BE2C (cell line): ENCODE data around the gene ARHGEF11.

ENCODE experiments used
- DNase-seq: peaks from one replicate; pipeline ENCODE4 v3.0.0-alpha.2; 2020
- H3K27me3 ChIP-seq: fragments of 250-450 bp; sonication (Bioruptor Pico); 2 replicates; pipeline ENCODE4 v1.5.1; 2020; ENCODE audit warnings: mild to moderate bottlenecking
- H3K36me3 ChIP-seq: fragments of 250-450 bp; sonication (Bioruptor Pico); 2 replicates; pipeline ENCODE4 v1.5.1; 2020; ENCODE audit warnings: mild to moderate bottlenecking
- H3K4me1 ChIP-seq: fragments of 250-450 bp; sonication (Bioruptor Pico); 2 replicates; pipeline ENCODE4 v1.5.1; 2020
- H3K4me3 ChIP-seq: 2 replicates; pipeline ENCODE4 v1.5.1; 2011; ENCODE audit warnings: low read depth, low read length
- H3K9me3 ChIP-seq: fragments of 250-450 bp; sonication (Bioruptor Pico); 2 replicates; pipeline ENCODE4 v1.5.1; 2020
- TF ChIP-seq, protein P1 (sequence below): IDR thresholded peaks from 2 replicates; pipeline ENCODE4 v1.5.1; 2012; ENCODE audit warnings: mild to moderate bottlenecking, low read depth, low read length

ARHGEF11 gene

GRCh38 chr1:157085421-157085820 is 39.9 kb upstream of the ARHGEF11 start:
- TF ChIP-seq, protein P1, sequence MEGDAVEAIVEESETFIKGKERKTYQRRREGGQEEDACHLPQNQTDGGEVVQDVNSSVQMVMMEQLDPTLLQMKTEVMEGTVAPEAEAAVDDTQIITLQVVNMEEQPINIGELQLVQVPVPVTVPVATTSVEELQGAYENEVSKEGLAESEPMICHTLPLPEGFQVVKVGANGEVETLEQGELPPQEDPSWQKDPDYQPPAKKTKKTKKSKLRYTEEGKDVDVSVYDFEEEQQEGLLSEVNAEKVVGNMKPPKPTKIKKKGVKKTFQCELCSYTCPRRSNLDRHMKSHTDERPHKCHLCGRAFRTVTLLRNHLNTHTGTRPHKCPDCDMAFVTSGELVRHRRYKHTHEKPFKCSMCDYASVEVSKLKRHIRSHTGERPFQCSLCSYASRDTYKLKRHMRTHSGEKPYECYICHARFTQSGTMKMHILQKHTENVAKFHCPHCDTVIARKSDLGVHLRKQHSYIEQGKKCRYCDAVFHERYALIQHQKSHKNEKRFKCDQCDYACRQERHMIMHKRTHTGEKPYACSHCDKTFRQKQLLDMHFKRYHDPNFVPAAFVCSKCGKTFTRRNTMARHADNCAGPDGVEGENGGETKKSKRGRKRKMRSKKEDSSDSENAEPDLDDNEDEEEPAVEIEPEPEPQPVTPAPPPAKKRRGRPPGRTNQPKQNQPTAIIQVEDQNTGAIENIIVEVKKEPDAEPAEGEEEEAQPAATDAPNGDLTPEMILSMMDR, result no peak
- no peak for DNase-seq

GRCh38 chr1:157084720-157085119 is 39.2 kb upstream of the ARHGEF11 start:
- DNase-seq, result no peak
- no peaks in the 10 kb centered on the region for H3K36me3 ChIP-seq
- no peaks in the 10 kb centered on the region for H3K9me3 ChIP-seq
- H3K4me1 ChIP-seq, result no peaks in the 10 kb centered on the region
- TF ChIP-seq, protein P1, result no peak
- no peak overlapping the region for H3K4me3 ChIP-seq
- no peaks in the 10 kb centered on the region for H3K27me3 ChIP-seq

More at GRCh38 chr1:157085421-157085820, 39.9 kb upstream of the ARHGEF11 start:
- Histone ChIP-seq H3K9me3 (no peaks in the 10 kb centered on the region), H3K4me3 (no peak overlapping the region), H3K4me1 (peaks cover 2% of the 10 kb centered on the region; the same call in 1 of the 2 replicates), H3K36me3 (no peaks in the 10 kb centered on the region), H3K27me3 (no peaks in the 10 kb centered on the region)

DNA sequence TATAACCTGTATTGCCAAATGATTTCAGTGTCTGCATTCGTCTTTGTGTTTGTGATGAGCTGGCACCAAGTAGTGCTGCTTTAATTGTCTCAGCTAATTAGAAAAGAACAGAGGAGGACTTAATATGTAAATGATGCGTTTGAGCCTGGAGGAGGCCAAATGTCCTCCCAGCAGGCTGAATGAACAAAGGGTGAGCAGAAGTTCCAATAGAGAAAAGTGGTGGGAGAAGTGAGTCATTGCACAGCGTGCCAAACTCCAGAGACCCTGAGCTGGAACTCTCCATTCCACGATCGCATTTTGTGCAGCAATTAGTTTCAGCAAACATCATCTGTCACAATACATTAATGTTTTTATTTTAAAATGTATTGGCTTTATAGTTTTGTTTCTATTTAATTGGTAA is 36.2 kb upstream of the ARHGEF11 start:
- no peaks in the 10 kb centered on the region for H3K4me1 ChIP-seq
- no peaks in the 10 kb centered on the region for H3K36me3 ChIP-seq
- TF ChIP-seq, protein P1, result no peak
- no peak for DNase-seq
- H3K27me3 ChIP-seq, result no peaks in the 10 kb centered on the region
- H3K4me3 ChIP-seq, result no peak overlapping the region
- H3K9me3 ChIP-seq, result no peaks in the 10 kb centered on the region

DNA sequence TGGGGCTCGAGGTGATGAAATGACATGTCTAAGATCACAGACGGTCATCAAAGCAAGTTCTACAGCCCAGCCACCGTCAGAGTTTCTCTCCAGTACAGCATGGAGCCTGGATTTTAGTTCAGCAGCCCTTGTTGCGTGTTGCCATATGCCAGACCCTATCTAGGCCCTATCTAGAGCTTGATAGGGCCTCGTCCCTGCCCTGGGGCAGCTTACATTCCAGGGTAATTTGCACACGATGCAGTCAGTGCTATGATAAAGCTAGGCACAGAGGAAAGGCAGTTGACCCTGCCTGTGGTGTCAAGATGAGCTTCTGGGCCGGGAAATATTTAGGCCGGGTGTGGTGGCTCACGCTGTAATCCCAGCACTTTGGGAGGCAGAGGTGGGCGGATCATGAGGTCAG is 35.2 kb upstream of the ARHGEF11 start:
- Histone ChIP-seq H3K4me1 (no peaks in the 10 kb centered on the region), H3K4me3 (no peak overlapping the region), H3K27me3 (no peaks in the 10 kb centered on the region), H3K9me3 (no peaks in the 10 kb centered on the region), H3K36me3 (no peaks in the 10 kb centered on the region)
- TF ChIP-seq, protein P1, result no peak
- DNase-seq, result no peak

GRCh38 chr1:157077394-157077793 is 31.9 kb upstream of the ARHGEF11 start:
- Histone ChIP-seq H3K4me1 (no peaks in the 10 kb centered on the region), H3K4me3 (no peak overlapping the region), H3K27me3 (no peaks in the 10 kb centered on the region), H3K36me3 (no peaks in the 10 kb centered on the region), H3K9me3 (no peaks in the 10 kb centered on the region)
- TF ChIP-seq, protein P1, result no peak
- DNase-seq, result no peak

DNA sequence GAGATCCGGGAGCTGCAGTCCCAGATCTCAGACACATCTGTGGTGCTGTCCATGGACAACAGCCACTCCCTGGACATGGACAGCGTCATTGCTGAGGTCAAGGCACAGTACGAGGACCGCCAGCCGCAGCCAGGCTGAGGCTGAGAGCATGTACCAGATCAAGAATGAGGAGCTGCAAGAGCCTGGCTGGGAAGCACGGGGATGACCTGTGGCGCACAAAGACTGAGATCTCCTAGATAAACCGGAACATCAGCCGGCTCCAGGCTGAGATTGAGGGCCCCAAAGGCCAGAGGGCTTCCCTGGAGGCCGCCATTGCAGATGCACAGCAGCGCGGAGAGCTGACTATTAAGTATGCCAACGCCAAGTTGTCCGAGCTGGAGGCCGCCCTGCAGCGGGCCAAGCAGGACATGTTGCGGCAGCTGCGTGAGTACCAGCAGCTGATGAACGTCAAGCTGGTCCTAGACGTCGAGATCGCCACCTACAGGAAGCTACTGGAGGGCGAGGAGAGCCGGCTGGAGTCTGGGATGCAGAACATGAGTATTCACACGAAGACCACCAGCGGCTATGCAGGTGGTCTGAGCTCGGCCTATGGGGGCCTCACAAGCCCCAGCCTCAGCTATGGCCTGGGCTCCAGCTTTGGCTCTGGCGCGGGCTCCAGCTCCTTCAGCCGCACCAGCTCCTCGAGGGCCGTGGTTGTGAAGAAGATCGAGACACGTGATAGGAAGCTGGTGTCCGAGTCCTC is 28.6 kb upstream of the ARHGEF11 start:
- Histone ChIP-seq H3K9me3 (no peaks in the 10 kb centered on the region), H3K36me3 (no peaks in the 10 kb centered on the region), H3K4me3 (peak overlapping the region; percentile 49), H3K4me1 (no peaks in the 10 kb centered on the region), H3K27me3 (no peaks in the 10 kb centered on the region)
- TF ChIP-seq, protein P1, result peak; percentile 76
- peak; percentile 86 for DNase-seq
